Fibroblast of lung (primary cell): Measurements from ENCODE around the gene BICRA. TPM values are rescaled to one million over a fixed set of nuclear protein-coding genes. Genes with fewer than 3 reads are reported as not detected.

Experiments
- DNase-seq, 2 donors: peaks; one replicate each; pipeline versions ENCODE4 v3.0.0 to v3.0.0-alpha.2; 2010; ENCODE audit warnings: low read depth in 2 of 2
- H2AFZ ChIP-seq: 2 replicates; pipeline ENCODE4 v1.5.1; 2012; ENCODE audit warnings: low read length, control low read depth, inconsistent platforms
- H3K27ac ChIP-seq: 2 replicates; pipeline ENCODE4 v1.5.1; 2011; ENCODE audit warnings: low read length, control low read depth; ENCODE audit not compliant: insufficient read depth
- H3K27me3 ChIP-seq: 2 replicates; pipeline ENCODE4 v1.5.1; 2011; ENCODE audit warnings: mild to moderate bottlenecking, low read length; ENCODE audit not compliant: control insufficient read depth, insufficient read depth
- H3K36me3 ChIP-seq: 2 replicates; pipeline ENCODE4 v1.5.1; 2011; ENCODE audit warnings: low read length; ENCODE audit not compliant: control insufficient read depth, insufficient read depth
- H3K4me1 ChIP-seq: 2 replicates; pipeline ENCODE4 v1.5.1; 2011; ENCODE audit warnings: low read length; ENCODE audit not compliant: control insufficient read depth, insufficient read depth; ENCODE audit errors: extremely low read depth
- H3K4me2 ChIP-seq: 2 replicates; pipeline ENCODE4 v1.5.1; 2011; ENCODE audit warnings: low read length, control low read depth; ENCODE audit not compliant: insufficient read depth; ENCODE audit errors: extremely low read depth
- H3K4me3 ChIP-seq, 4 experiments: fragments of 200-600 bp in 1 of 4; sonication (generic) in 1 of 4; replicated peaks in 1 of 4; 2 replicates each; pipeline ENCODE4 v1.5.1; 2011 to 2016; ENCODE audit warnings: low read length in 4 of 4, low read depth in 3 of 4, mild to moderate bottlenecking in 3 of 4, control low read depth in 2 of 4, inconsistent platforms in 1 of 4, mixed read lengths in 1 of 4; ENCODE audit not compliant: insufficient read depth in 1 of 4; ENCODE audit errors: control extremely low read depth in 1 of 4
- H3K79me2 ChIP-seq: 2 replicates; pipeline ENCODE4 v1.5.1; 2012; ENCODE audit warnings: mild to moderate bottlenecking, low read length, inconsistent platforms; ENCODE audit not compliant: control insufficient read depth, insufficient read depth
- H3K9ac ChIP-seq: 2 replicates; pipeline ENCODE4 v1.5.1; 2011; ENCODE audit warnings: mild to moderate bottlenecking, low read length, control low read depth; ENCODE audit not compliant: insufficient read depth
- H3K9me3 ChIP-seq: 2 replicates; pipeline ENCODE4 v1.5.1; 2012; ENCODE audit warnings: low read depth, low read length; ENCODE audit not compliant: control insufficient read depth, insufficient read depth
- H4K20me1 ChIP-seq: 2 replicates; pipeline ENCODE4 v1.5.1; 2011; ENCODE audit warnings: low read length; ENCODE audit not compliant: control insufficient read depth, insufficient read depth; ENCODE audit errors: extremely low read depth
- CTCF ChIP-seq, 2 donors: IDR thresholded peaks in 1 of 2; conservative IDR thresholded peaks in 1 of 2; 1 replicate in 1 of 2; 2 replicates in 1 of 2; pipeline ENCODE4 v1.5.1; 2011 to 2012; ENCODE audit warnings: low read length in 2 of 2, control low read depth in 1 of 2, inconsistent platforms in 1 of 2, low read depth in 1 of 2, mild to moderate bottlenecking in 1 of 2
- EZH2 ChIP-seq: IDR thresholded peaks from 2 replicates; pipeline ENCODE4 v1.5.1; 2012; ENCODE audit warnings: low read length, control low read depth, mild to moderate bottlenecking; ENCODE audit errors: missing control alignments
- polyA plus RNA-seq, 2 donors: library from polyadenylated mRNA; depleted of rRNA in 1 of 2; stranded (reverse) in 1 of 2; unstranded in 1 of 2; fragments of >200 nt; gene quantifications; 2 replicates each; pipeline ENCODE4 v1.2.1, GENCODE V29; 2011 to 2012; ENCODE audit warnings: missing spikeins in 1 of 2
- total RNA-seq: library from RNA; depleted of rRNA; stranded (reverse); fragments of >200 nt; gene quantifications from 2 replicates; pipeline ENCODE4 v1.2.1, GENCODE V29; 2014

Gene BICRA
- total and polyA plus RNA-seq, 2 donors (not counting 1 experiment from before 2014, with no cell fraction given) = 0.44 to 3.8 TPM

GRCh38 chr19:47676811-47677210, 67.9 kb downstream of the BICRA start:
- Histone ChIP-seq H4K20me1 (no peaks in the 10 kb centered on the region), H2AFZ (no peak overlapping the region), H3K79me2 (no peaks in the 10 kb centered on the region), H3K4me3 (no peak overlapping the region), H3K9ac (no peak overlapping the region), H3K4me2 (no peak overlapping the region), H3K36me3 (peaks cover 11% of the 10 kb centered on the region), H3K4me1 (no peaks in the 10 kb centered on the region), H3K9me3 (no peaks in the 10 kb centered on the region), H3K27ac (no peak overlapping the region), H3K27me3 (no peaks in the 10 kb centered on the region)
- TF ChIP-seq CTCF (conservative IDR thresholded peaks at IDR 0.05 in 1 of 2, IDR thresholded peaks at IDR 0.05 in 1 of 2; ENCODE audit: low read depth in 1 of 2, low read length in 2 of 2) (no peak), EZH2 (no peak)
- no peak for DNase-seq

- DNase-seq = no peak
- Histone ChIP-seq H3K9me3 (no peaks in the 10 kb centered on the region), H3K4me3 (no peak overlapping the region), H3K4me2 (no peak overlapping the region), H3K4me1 (no peaks in the 10 kb centered on the region), H3K36me3 (peaks cover 11% of the 10 kb centered on the region), H4K20me1 (no peaks in the 10 kb centered on the region), H3K27ac (no peak overlapping the region), H3K27me3 (no peaks in the 10 kb centered on the region), H3K9ac (no peak overlapping the region), H2AFZ (no peak overlapping the region), H3K79me2 (no peaks in the 10 kb centered on the region)
- no peak for TF ChIP-seq CTCF (conservative IDR thresholded peaks at IDR 0.05 in 1 of 2, IDR thresholded peaks at IDR 0.05 in 1 of 2; ENCODE audit: low read depth in 1 of 2, low read length in 2 of 2)
- no peak for TF ChIP-seq EZH2
These were observed 70.4 kb downstream of the BICRA start for GRCh38 chr19:47679251-47679900.

- Histone ChIP-seq H3K9me3 (no peaks in the 10 kb centered on the region), H2AFZ (no peak overlapping the region), H3K4me1 (no peaks in the 10 kb centered on the region), H3K79me2 (no peaks in the 10 kb centered on the region), H4K20me1 (no peaks in the 10 kb centered on the region), H3K9ac (no peak overlapping the region), H3K4me3 (no peak overlapping the region), H3K4me2 (no peak overlapping the region), H3K27me3 (no peaks in the 10 kb centered on the region), H3K27ac (no peak overlapping the region), H3K36me3 (peaks cover 11% of the 10 kb centered on the region)
- TF ChIP-seq CTCF (conservative IDR thresholded peaks at IDR 0.05 in 1 of 2, IDR thresholded peaks at IDR 0.05 in 1 of 2; ENCODE audit: low read depth in 1 of 2, low read length in 2 of 2) = no peak
- no peak for TF ChIP-seq EZH2
- no peak for DNase-seq
These were observed 71.3 kb downstream of the BICRA start for GRCh38 chr19:47679922-47680857.
